Hematopoietic multipotent progenitor cell treated with erythropoietin and hydrocortisone succinate and interleukin-3 and kit ligand, for 4 days (in vitro differentiated cells): ENCODE results near the gene SPATA25.
"Not testable (repeated sequence)": the region's sequence is repeated elsewhere in the genome, so short reads cannot be mapped to it uniquely, and the experiment has no call there.

Experiments used
- DNase-seq: peaks from one replicate; pipeline ENCODE4 v3.0.0-alpha.2; 2015

The SPATA25 gene

DNA sequence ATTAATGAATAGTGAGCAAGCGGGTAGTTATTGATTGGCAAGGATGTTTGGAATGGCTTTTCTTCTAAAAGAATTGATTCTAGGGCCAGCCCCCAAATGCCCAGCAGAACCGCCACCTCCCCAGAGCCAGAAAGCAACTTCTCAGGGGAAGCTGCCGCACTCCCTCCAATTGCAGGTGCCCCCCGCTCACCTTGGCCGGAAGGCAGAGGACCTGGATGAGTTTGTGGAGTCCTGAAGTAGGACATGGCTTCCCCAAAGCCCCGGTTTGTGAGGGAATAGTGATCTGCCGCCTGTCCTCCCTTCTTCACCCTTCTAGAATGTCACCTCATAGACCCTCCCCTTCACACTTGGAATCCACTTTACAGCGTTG lies at the start of gene SPATA25:
Gene SPATA25, minus strand, starts transcription at position 277 of the 370 bp plus-strand sequence. Its CDS starts 32 bp downstream, at position 245.
- no peak for DNase-seq

DNA sequence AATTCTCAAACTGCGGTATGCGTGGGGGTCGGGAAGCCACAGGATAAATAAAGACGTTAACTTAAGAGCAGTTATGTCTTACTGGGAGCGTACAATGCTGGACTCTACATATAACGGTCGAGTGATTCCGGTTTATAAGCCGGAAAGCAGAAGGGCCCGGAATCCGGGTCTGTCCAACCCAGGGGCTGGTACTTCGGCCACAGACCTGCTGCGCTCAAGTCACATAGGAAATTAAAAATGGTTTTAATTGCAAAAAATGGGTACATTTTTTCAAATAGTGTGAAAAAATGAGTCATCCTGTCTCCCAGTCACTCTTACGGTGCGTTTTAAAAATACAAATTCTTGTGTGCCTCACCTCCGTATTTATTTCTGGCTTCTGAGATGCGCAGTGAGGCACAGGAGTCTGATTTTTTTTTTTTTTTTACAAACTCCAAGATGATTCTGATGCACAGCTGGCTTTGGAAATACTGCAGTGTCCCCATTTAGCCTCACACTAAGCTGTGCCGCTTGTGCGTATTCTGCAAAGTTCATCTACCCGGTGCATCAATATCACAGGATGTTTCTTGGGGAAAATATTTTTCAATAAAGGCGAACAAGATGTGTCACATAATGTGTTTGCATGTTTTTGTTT lies 48.1 kb upstream of the SPATA25 start:
- no peak for DNase-seq

GRCh38 chr20:45934586-45935415 lies 47.4 kb upstream of the SPATA25 start, which contains the start of gene PCIF1:
Gene PCIF1 (plus strand): TSS chr20:45934683. CDS start chr20:45939000, 4,317 bp downstream.
- peak; percentile 99 for DNase-seq

DNA sequence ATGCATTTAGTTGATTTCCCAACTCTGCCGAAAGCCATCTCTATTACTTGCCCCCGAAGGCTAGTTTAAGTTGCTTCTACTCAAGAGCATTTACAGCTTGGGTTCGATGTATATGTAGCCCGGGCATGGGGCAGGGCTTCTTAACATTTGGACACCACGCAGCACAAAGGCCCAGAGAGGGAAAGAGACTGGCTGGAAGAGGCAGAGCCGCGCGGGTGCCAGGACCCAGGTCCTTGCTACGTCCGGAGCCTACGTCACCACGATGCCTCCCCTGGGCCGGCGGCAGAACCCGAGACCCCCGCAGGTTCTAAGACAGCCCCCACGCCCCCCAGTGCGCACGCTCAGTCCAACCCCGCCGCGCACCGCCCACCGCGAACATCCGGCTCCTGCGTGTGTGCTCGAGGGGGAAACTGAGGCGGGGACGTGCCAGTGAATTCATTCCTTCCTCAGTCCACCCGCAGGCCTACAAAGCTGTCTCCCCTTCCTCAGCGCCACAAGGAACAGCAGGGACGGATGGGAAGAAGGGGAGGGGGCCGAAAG lies 46.7 kb upstream of the SPATA25 start:
- DNase-seq: peak; percentile 69

DNA sequence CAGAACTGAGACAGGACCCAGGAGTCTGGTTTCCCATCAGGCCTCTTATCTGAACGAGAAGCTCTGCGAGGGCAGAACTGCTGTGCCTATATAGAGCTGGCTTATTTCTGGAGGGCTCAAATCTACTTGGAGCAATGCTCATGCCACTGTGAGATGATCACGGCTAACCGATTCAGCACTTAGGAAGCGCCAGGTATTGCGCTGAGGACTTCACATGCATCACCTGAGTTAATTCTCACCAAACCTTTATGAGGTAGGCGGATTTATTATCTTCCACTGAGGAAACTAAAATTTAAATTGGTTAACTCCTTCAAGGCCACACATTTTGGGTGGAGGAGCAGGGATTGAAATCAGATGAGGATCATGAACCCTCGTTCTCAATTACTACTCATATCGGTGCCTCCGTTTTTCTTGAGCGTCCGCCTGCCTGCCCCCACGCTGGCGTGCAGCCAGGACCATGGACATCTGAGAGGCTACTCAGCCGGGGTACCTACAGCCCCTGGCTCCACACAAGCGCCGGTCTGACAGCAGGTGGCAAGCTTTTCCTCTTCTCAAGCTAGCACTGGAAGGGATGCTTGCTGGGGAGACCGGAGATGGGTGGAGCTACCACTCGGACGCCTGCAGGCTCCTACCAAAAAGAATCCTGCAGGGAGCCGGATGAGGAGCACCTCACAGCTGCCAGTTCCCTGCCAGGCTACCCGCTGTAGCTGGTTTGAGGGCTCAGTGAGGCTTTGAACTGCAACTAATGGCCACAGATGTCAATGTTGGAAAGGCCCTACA lies 46.0 kb upstream of the SPATA25 start:
- peak; percentile 85 for DNase-seq

GRCh38 chr20:45931680-45932079 lies 44.3 kb upstream of the SPATA25 start:
- DNase-seq: not testable (repeated sequence)

DNA sequence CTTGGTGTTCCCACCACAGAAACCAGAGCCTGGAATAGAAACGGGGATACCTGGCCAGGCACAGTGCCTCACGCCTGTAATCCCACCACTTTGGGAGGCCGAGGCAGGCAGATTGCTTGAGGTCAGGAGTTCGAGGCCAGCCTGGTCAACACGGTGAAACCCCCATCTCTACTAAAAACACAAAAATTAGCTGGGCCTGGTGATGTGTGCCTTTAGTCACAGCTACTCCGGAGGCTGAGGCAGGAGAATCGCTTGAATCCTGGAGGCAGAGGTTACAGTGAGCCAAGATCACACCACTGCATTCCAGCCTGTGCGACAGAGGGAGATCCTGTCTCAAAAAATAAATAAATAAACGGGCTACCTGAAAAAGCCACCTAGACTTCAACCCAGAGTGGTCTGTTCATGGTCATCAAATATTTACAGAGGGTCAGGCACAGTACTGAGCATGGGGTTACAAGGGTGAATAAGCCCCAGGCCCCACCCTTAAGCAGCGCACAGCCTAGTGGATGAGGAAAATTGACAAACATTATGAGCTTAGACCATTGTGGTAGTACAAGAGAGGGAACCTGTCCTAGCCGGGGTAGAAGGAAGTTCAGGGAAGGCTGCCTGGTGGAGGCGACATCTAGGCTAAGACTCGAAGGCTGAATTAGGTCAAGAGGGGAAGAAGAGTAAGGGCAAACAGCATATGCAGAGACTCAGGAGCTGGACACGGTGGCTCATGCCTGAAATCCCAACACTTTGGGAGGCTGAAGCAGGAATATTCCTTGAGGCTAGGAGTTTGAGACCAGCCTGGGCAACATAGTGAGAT lies 39.9 kb upstream of the SPATA25 start:
- DNase-seq: no peak

- no peak for DNase-seq
These were observed 39.3 kb upstream of the SPATA25 start for GRCh38 chr20:45926731-45927070.

DNA sequence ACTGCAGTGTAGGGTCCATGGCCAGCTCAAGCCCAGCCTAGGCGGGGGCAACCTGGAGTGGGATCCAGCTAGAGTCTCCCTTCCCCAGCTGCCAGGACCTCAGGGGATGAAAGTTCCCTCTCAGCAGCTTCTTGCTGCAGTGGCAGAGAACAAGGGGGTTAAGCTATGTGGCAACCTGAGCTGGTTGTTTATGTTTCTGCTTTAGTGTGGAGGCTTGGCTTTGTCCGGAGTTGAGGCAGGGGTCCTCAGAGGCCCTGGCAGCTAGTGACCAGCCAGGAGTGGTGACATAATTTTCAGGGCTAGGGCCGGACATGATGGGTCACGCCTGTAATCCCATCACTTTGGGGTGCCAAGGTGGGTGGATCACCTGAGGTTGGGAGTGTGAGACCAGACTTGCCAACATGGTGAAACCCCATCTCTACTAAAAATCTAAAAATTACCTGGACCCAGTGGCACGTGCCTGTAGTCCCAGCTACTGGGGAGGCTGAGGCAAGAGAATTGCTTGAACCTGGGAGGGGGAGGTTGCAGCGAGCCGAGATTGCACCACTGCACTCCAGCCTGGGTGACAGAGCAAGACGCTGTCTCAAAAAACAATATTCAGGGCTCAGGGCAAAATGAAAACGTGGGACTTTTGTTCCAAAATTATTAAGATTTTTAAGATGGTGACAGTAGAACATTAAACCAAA lies 38.5 kb upstream of the SPATA25 start:
- DNase-seq: no peak

DNA sequence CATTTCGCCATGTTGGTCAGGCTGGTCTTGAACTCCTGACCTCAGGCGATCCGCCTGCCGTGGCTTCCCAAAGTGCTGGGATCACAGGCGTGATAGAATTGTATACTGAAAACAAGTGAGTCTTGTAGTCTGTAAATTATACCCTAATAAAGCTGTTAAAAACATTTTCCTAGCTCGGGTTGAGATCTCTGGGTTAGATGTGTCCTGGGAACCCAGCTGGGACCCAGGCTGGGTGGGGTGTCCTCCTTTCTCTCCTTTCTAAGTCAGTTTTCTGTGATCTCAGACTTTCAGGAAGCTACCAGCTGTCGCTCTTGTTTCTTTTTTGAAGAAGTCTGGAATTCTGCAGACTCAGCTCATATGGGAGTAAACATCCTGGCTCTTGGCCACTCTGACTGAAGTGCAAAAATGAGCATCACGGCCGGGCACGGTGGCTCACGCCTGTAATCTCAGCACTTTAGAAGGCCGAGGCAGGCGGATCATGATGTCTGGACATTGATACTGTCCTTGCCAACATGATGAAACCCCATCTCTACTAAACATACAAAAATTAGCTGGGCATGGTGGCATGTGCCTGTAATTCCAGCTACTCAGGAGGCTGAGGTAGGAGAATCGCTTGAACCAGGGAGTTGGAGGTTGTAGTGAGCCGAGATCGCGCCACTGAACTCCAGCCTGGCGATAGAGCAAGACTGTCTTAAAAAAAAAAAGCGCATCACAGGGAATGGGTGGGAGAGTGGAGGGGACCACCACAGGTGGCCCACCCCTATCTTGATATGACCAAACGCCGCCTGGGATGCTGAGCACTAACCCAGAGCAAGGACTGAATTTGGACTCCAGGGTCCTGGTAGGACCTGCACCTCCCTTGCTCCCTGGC lies 37.2 kb upstream of the SPATA25 start:
- no peak for DNase-seq

GRCh38 chr20:45921337-45922189 lies 34.1 kb upstream of the SPATA25 start:
- DNase-seq: no peak

DNA sequence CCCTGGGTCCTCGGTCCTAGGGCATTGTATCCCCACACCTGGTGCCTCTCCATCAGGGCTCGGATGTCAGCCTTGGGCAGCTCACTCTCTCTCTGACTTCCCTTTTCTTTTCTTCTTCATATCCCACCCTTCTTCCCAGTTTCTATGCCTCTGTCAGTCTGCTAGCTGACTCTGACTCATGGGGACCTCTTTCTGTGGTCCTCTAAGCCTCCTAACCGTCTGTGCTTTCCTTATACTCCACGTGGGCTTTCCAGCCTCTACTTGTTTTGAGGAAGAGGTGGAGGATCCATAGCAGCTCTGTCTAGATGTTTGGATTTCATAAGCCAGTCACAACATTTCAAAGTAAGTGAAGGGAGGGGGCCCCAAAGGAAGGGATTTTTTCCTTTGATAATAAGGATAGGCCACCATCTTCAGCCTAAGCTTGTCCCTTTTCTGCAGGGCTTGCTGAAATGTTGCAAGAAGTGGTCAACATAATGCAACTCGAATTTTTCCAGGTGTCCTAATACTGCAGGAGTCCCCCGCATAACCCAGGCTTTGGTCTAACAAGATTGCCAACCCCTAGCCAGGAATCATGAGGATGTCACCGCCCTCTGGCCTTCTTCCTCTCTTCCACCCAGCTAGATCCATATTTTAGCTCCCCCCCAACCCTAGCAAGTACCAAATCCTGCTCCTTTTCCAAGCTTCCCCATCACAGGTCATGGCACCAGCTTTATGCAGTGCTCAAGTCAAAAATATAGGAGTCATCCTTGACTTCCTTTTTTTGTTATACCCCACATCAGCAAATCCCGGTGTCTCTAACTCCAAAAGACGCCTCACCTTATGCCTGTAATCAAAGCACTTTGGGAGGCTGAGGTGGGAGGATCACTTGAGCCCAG lies 33.3 kb upstream of the SPATA25 start:
- no peak for DNase-seq

DNA sequence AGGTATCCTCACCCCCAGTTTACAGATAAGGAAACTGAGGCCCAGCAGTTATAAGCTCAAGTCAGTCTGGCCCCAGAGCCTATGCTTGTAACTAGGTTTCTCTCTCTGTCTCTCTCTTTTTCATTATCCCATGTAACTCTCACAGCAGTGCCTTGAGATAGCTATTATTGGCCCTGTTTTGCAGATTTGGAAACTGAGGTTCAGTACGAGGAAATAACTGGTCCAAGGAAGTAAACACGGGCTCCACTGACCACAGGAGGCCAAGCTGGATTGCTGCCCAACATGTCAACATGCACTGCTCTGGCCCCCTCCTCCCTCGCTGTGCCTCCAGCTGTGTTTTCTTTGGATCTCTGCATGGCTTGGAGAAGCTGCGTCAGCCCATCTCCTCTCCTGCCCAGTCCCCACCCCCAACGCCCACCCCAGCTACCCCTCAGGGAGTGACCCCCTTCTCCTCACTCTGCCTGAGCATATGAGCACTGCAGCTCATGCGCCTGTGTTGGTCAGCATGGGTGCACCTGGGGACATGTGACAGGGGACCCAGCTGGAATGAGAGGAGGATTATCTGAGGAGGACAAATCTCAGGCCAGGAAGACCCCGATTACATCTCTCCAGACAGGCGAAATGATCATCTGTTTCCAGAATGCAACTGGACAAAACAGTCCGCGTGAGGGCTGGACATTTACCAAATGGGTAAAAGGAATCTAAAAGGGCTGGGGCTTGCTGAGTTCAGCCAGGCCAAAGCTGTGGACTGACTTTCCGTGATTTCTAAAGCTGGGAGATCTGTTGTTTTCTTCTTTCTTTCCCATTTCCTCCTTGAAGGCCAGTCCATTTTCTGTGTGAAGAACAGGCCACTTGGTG lies 32.3 kb upstream of the SPATA25 start:
- DNase-seq: no peak

DNA sequence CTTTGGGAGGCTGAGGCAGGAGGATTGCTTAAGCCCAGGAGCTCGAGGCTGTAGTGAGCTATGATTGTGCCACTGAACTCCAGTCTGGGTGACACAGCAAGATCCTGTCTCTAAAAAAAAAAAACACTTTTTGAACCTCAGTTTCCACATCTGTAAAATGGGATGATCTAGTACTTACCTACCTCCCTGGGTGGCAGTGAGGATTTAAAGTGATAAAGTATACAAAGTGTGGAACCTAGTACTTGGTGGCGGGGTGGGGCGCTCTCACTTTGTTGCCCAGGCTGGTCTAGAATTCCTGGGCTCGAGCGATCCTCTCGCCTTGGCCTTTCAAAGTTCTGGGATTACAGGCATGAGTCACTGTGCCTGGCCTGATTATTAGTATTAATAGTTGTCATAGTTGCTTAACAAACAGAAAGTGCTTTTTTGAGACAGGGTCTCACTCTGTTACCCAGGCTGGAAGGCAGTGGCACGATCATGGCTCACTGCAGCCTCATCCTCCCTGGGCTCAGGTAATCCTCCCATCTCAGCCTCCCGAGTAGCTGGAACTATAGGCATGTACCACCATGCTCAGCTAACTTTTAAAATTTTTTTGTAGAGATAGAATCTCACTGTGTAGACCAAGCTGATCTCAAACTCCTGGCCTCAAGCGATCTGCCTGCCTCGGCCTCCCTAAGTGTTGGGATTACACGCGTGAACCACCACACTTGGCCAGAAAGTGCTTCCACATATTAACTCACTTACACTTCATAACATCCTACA lies 31.5 kb upstream of the SPATA25 start:
- no peak for DNase-seq

- no peak for DNase-seq
These were observed 30.8 kb upstream of the SPATA25 start for GRCh38 chr20:45918182-45918737.

DNA sequence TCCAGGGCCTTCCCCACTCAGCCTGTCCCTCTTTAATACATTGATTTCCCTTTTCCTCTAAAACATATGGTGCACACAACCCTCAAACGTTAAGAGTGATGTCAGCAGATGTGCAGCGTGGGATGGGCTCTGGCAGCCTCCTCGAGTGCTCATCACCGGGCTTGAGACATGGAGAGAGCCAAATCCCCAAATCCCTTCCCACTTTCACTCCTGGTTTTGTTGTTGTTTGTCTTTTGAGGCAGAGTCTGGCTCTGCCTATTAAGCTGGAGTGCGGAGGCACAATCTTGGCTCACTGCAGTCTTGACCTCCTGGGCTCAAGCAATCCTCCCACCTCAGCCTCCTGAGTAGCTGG lies 30.3 kb upstream of the SPATA25 start:
- DNase-seq: no peak

DNA sequence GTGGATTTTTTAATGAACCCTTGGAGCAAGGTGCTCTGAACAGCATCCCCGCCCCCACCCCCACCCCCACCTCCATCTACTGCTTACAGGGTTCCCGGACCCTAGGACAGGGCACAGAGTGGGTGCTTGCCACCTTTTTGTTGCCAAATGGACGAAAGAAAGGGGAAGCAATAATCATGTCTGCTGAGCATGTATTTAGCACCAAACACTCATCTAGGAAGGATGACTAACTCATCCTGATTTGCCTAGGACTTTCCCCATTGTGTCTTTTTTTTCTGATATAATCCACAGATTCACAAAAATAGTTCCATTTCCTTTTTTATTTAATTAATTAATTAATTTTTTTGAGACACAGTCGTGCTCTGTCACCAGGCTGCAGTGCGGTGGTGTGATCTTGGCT lies 25.7 kb upstream of the SPATA25 start:
- no peak for DNase-seq
